GM19468 (cell line): Measurements from ENCODE around the gene NTMT2.
A peak's percentile ranks its signal among the peaks of the same experiment; 100 is the strongest.
"Not testable (repeated sequence)": the region's sequence is repeated elsewhere in the genome, so short reads cannot be mapped to it uniquely, and the experiment has no call there.

Experiments used
- ATAC-seq: cut with Tn5 transposase; IDR thresholded peaks from one replicate; pipeline ENCODE4 v1.9.1; 2021; ENCODE audit warnings: mild to moderate bottlenecking, moderate library complexity, moderate number of reproducible peaks; ENCODE audit not compliant: unreplicated experiment; ENCODE audit errors: extremely low read depth

Gene NTMT2

GRCh38 chr1:170145770-170146676 lies at the start of gene NTMT2:
Gene NTMT2, plus strand, starts transcription at chr1:170145959. Its CDS starts 149 bp downstream, at chr1:170146108.
- no peak for ATAC-seq

- no peak for ATAC-seq
Observed at GRCh38 chr1:170095976-170096748, 49.6 kb upstream of the NTMT2 start.

- no peak for ATAC-seq
Observed at GRCh38 chr1:170096806-170097340, 48.9 kb upstream of the NTMT2 start.

GRCh38 chr1:170097449-170097948 lies 48.3 kb upstream of the NTMT2 start:
- no peak for ATAC-seq

- not testable (repeated sequence) for ATAC-seq
Observed at GRCh38 chr1:170113140-170113539, 32.6 kb upstream of the NTMT2 start.

GRCh38 chr1:170114906-170115305 lies 30.9 kb upstream of the NTMT2 start:
- ATAC-seq = no peak

GRCh38 chr1:170122366-170122765 lies 23.4 kb upstream of the NTMT2 start:
- no peak for ATAC-seq

GRCh38 chr1:170125269-170125668 lies 20.5 kb upstream of the NTMT2 start:
- ATAC-seq = no peak

GRCh38 chr1:170126696-170127095 lies 19.1 kb upstream of the NTMT2 start:
- ATAC-seq = peak; percentile 69

- ATAC-seq = no peak
Observed at GRCh38 chr1:170131450-170131849, 14.3 kb upstream of the NTMT2 start.

- no peak for ATAC-seq
Observed at GRCh38 chr1:170131984-170132383, 13.8 kb upstream of the NTMT2 start.

- ATAC-seq = no peak
Observed at GRCh38 chr1:170133766-170134495, 11.8 kb upstream of the NTMT2 start.

- no peak for ATAC-seq
Observed at GRCh38 chr1:170134521-170134920, 11.2 kb upstream of the NTMT2 start.

GRCh38 chr1:170140371-170140770 lies 5.4 kb upstream of the NTMT2 start:
- ATAC-seq = no peak

- ATAC-seq = no peak
Observed at GRCh38 chr1:170145061-170145460, 698 bp upstream of the NTMT2 start.

- ATAC-seq = no peak
Observed at GRCh38 chr1:170146720-170147263, 1.0 kb downstream of the NTMT2 start.

- no peak for ATAC-seq
Observed at GRCh38 chr1:170149241-170149640, 3.5 kb downstream of the NTMT2 start.

- ATAC-seq = no peak
Observed at GRCh38 chr1:170150016-170150415, 4.3 kb downstream of the NTMT2 start.

- no peak for ATAC-seq
Observed at GRCh38 chr1:170150921-170151320, 5.2 kb downstream of the NTMT2 start.

- ATAC-seq = no peak
Observed at GRCh38 chr1:170153417-170153816, 7.7 kb downstream of the NTMT2 start.
